Peyer's patch (tissue), 4 donors: ENCODE results near the gene SYT7. TPM values are rescaled to one million over a fixed set of nuclear protein-coding genes. Genes with fewer than 3 reads are reported as not detected.

Experiments used
- DNase-seq, 3 donors: peaks; one replicate each; pipeline ENCODE4 v3.0.0-alpha.2; 2017 to 2019
- H3K27ac ChIP-seq, 4 donors: fragments of 200-600 bp; sonication (generic); one replicate each; pipeline ENCODE4 v1.5.1; 2016 to 2019
- H3K27me3 ChIP-seq, 2 donors: fragments of 200-600 bp; sonication (generic); one replicate each; pipeline ENCODE4 v1.5.1; 2019
- H3K36me3 ChIP-seq, 3 donors: fragments of 200-600 bp; sonication (generic); one replicate each; pipeline ENCODE4 v1.5.1; 2016 to 2019
- H3K4me1 ChIP-seq, 4 donors: fragments of 200-600 bp; sonication (generic); one replicate each; pipeline ENCODE4 v1.5.1; 2016 to 2019
- H3K4me3 ChIP-seq, 4 donors: fragments of 200-600 bp; sonication (generic); 1 replicate in 3 of 4; 2 replicates in 1 of 4; pipeline ENCODE4 v1.5.1; 2016 to 2019; ENCODE audit warnings: mild to moderate bottlenecking in 1 of 4
- H3K9me3 ChIP-seq, 4 donors: fragments of 200-600 bp; sonication (generic); one replicate each; pipeline ENCODE4 v1.5.1; 2016 to 2019; ENCODE audit warnings: mild to moderate bottlenecking in 1 of 4
- POLR2A ChIP-seq, 2 donors: fragments of 450-650 bp; IDR thresholded peaks; one replicate each; pipeline ENCODE4 v1.5.1; 2017; ENCODE audit warnings: antibody characterized with exemption in 2 of 2, mild to moderate bottlenecking in 2 of 2, moderate library complexity in 2 of 2
- total RNA-seq, 4 donors: library from RNA; depleted of rRNA; stranded (reverse); fragments of >200 nt; gene quantifications; one replicate each; pipeline ENCODE4 v1.1.0, GENCODE V29; 2016
- TF ChIP-seq, protein P1 (sequence below), 6 experiments: fragments of 450-650 bp in 4 of 6; fragments of 200-600 bp in 2 of 6; sonication (generic) in 1 of 6; IDR thresholded peaks; one replicate each; pipeline ENCODE4 v1.5.1; 2017 to 2019; ENCODE audit warnings: antibody characterized with exemption in 6 of 6, mild to moderate bottlenecking in 3 of 6, moderate library complexity in 1 of 6

SYT7 gene
- total RNA-seq, 4 donors from 2014 or later = 5.8 to 18.2 (median 12.2) TPM

DNA sequence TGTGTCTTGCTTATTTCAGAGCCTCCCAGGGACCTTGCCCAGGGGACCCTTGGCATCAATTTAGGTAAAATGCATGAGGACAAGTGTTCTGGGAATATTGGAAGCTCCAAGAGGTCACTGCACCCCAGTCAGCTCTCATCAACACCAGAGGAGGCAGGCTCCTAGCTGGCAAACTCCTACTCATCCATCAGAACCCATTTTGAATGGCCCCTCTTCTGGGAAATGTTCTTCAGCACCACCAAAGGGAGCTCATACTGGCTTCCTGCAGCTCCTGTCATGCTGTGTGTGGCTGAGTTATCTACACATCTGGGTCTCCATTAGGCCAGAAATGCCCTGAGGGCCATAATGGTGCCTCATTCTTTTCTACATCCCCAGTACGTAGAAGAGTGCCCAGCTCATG, 54.6 kb downstream of the SYT7 start:
- Histone ChIP-seq H3K4me3 (no peak overlapping the region), H3K27me3 (no peaks in the 10 kb centered on the region), H3K27ac (no peak overlapping the region), H3K36me3 (no peaks in the 10 kb centered on the region), H3K4me1 (peaks cover 0 to 11% (median 0%) of the 10 kb centered on the region in 4 donors), H3K9me3 (no peaks in the 10 kb centered on the region)
- TF ChIP-seq, protein P1, sequence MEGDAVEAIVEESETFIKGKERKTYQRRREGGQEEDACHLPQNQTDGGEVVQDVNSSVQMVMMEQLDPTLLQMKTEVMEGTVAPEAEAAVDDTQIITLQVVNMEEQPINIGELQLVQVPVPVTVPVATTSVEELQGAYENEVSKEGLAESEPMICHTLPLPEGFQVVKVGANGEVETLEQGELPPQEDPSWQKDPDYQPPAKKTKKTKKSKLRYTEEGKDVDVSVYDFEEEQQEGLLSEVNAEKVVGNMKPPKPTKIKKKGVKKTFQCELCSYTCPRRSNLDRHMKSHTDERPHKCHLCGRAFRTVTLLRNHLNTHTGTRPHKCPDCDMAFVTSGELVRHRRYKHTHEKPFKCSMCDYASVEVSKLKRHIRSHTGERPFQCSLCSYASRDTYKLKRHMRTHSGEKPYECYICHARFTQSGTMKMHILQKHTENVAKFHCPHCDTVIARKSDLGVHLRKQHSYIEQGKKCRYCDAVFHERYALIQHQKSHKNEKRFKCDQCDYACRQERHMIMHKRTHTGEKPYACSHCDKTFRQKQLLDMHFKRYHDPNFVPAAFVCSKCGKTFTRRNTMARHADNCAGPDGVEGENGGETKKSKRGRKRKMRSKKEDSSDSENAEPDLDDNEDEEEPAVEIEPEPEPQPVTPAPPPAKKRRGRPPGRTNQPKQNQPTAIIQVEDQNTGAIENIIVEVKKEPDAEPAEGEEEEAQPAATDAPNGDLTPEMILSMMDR (IDR thresholded peaks at IDR 0.05) = no peak
- TF ChIP-seq POLR2A (IDR thresholded peaks at IDR 0.05) = no peak
- DNase-seq = no peak

DNA sequence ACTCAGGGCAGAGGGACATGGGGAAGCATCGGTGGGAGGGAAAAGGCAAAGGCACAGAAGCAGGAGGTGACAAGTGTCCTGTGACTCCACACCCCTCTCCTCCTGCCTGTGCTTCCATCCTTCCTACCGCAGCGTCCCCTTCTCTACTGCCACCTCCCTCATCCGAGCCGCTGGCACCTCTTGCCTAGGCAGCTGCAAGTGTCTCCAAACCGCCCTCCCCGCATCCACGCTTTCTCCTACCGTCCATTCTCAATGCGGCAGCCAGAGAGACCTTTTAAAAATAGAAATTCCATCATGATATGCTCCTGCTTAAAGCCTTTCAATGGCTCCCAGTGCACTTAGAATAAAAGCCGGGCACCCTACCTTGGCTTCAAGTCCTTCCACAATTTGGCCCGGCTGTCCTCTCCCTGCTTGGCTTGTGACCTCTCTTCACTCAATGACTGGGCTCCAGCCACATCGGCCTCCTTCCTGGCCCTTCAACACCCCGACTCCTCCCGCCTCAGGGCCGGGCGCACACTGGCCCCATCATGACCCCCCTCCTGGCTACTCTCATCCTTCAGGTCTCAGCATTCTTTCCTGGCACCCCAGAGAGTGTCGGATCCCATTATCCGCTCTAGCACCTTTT, 55.8 kb downstream of the SYT7 start:
- no peaks in the 10 kb centered on the region for H3K27me3 ChIP-seq
- no peak for DNase-seq

DNA sequence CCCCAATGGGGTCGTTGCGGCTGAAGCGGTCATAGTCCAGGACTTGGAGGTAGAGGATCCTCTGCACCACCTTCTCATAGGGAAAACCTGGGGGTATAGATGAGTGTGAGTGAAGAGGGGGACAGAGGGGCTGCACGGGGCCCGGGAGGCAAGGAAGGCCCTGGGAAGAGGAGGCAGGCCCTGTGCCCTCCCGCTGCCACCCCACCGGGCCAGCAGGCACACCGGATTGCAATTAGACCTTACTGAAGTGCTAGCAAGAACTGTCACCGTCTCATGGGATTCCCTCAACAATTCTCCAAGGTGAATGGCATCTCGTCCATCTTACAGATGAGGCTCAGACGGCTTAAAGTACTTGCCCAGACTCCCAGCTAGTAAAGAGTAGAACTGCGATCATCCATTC, 56.4 kb downstream of the SYT7 start:
- H3K9me3 ChIP-seq = no peaks in the 10 kb centered on the region

More for the DNA sequence above, 55.8 kb downstream of the SYT7 start:
- H3K27ac ChIP-seq = no peak overlapping the region
- H3K36me3 ChIP-seq = no peaks in the 10 kb centered on the region
- no peak for TF ChIP-seq POLR2A (IDR thresholded peaks at IDR 0.05)
- TF ChIP-seq, protein P1 (IDR thresholded peaks at IDR 0.05) = no peak
- H3K4me1 ChIP-seq = no peaks in the 10 kb centered on the region
- no peak overlapping the region for H3K4me3 ChIP-seq
- no peaks in the 10 kb centered on the region for H3K9me3 ChIP-seq

DNA sequence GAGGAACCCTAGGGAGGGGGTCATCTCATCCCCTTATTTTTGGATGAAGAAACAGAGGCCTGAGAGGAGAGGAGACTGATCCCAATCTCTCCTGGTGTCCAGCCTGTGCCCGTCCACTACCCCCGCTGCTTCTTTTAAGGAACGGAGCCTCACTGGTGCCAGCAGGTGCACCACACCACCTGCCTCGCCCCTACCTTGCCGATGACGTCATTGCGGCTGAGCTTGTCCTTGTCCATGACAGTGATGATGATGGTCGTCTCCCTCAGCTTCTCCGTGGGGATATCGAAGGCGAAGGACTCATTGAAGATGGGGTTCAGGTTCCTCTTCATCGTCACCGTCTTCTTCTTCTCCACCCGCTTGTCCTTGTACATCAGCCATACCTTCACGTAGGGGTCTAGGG, 58.0 kb downstream of the SYT7 start:
- Histone ChIP-seq H3K4me3 (no peak overlapping the region), H3K9me3 (no peaks in the 10 kb centered on the region), H3K27me3 (no peaks in the 10 kb centered on the region), H3K4me1 (no peaks in the 10 kb centered on the region), H3K27ac (no peak overlapping the region), H3K36me3 (no peaks in the 10 kb centered on the region)
- no peak for DNase-seq
- TF ChIP-seq, protein P1 (IDR thresholded peaks at IDR 0.05) = no peak
- TF ChIP-seq POLR2A (IDR thresholded peaks at IDR 0.05) = no peak

More for the DNA sequence above, 56.4 kb downstream of the SYT7 start:
- H3K4me1 ChIP-seq = no peaks in the 10 kb centered on the region
- H3K27me3 ChIP-seq = no peaks in the 10 kb centered on the region
- H3K4me3 ChIP-seq = no peak overlapping the region
- DNase-seq = no peak
- no peak overlapping the region for H3K27ac ChIP-seq
- TF ChIP-seq, protein P1 (IDR thresholded peaks at IDR 0.05) = no peak
- no peak for TF ChIP-seq POLR2A (IDR thresholded peaks at IDR 0.05)
- no peaks in the 10 kb centered on the region for H3K36me3 ChIP-seq

DNA sequence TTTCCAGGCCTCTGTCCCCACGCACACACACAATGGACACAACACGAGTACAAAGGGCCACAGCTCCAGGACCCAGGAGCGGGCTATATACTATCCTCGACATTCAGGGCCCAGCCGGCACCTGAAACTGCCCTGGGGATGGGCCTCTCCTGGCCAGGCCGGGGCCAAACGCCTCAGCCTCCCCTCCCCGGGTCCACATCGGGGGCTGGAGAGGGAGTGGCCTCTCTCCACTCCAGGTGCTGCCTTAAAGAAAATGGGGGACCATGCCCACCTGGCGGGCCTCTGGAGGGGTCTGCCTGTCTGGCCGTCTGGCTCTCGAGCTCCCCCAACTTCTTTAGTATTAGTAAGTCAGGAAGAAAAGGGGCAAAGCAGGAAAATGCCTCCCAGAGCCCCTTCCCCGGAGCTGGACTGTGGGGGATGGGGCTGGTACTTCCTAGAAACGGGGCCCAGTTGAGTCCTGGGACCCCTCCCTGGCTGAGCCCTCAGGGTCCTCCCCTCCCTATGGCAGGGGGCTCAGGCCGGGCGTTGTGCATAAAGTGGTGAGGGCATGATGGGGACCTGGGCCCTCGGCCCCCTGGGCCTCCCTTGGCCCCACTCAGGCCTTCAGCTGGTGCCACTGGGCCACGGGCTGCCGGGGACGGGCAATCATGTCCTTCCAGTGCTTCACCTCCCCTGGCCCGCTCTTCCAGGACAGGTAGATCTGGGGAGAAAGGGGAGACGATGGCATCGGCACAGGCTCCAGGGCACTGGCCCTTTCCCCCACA, 62.7 kb downstream of the SYT7 start:
- no peaks in the 10 kb centered on the region for H3K9me3 ChIP-seq
- DNase-seq = no peak
- no peak overlapping the region for H3K4me3 ChIP-seq
- no peak overlapping the region for H3K27ac ChIP-seq
- no peaks in the 10 kb centered on the region for H3K27me3 ChIP-seq
- H3K4me1 ChIP-seq = peaks cover 0 to 10% (median 2%) of the 10 kb centered on the region in 4 donors
- TF ChIP-seq, protein P1 (IDR thresholded peaks at IDR 0.05) = no peak
- no peak for TF ChIP-seq POLR2A (IDR thresholded peaks at IDR 0.05)
- no peaks in the 10 kb centered on the region for H3K36me3 ChIP-seq
